ENCODE results near the gene DNAH10.

DNA sequence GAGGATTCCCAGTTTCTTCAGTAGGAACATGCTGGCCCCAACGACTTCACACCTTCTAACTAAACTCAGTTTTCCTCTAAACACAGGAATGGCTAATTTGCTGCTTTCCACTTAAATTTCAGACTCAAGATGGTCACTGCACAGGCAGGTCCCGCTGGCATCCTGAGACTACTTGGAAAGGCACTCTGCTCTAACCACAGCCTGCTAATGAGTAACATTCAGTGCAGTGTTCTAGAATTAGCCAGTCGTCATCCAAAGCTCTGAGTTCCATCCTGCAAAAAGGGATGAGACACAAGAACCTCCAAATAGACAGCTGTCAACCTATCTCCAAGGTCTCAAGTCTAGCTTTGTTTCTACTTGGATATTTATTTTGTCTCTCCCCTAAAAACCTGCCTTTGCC lies 204.5 kb downstream of the DNAH10 start:
- TF ChIP-seq, protein P1, sequence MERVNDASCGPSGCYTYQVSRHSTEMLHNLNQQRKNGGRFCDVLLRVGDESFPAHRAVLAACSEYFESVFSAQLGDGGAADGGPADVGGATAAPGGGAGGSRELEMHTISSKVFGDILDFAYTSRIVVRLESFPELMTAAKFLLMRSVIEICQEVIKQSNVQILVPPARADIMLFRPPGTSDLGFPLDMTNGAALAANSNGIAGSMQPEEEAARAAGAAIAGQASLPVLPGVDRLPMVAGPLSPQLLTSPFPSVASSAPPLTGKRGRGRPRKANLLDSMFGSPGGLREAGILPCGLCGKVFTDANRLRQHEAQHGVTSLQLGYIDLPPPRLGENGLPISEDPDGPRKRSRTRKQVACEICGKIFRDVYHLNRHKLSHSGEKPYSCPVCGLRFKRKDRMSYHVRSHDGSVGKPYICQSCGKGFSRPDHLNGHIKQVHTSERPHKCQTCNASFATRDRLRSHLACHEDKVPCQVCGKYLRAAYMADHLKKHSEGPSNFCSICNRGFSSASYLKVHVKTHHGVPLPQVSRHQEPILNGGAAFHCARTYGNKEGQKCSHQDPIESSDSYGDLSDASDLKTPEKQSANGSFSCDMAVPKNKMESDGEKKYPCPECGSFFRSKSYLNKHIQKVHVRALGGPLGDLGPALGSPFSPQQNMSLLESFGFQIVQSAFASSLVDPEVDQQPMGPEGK (CRISPR knock-in tag; IDR thresholded peaks at IDR 0.05; ENCODE audit: borderline replicate concordance): no peak
- TF ChIP-seq ZFP30 (CRISPR knock-in tag; IDR thresholded peaks at IDR 0.05) (no peak), RARB (CRISPR knock-in tag; IDR thresholded peaks at IDR 0.05) (no peak), TCF4 (CRISPR knock-in tag; IDR thresholded peaks at IDR 0.05; ENCODE audit: borderline replicate concordance) (no peak), ZNF8 (CRISPR knock-in tag; IDR thresholded peaks at IDR 0.05) (no peak), ESRRG (CRISPR knock-in tag; IDR thresholded peaks at IDR 0.05) (no peak)
- TF ChIP-seq, protein P2, sequence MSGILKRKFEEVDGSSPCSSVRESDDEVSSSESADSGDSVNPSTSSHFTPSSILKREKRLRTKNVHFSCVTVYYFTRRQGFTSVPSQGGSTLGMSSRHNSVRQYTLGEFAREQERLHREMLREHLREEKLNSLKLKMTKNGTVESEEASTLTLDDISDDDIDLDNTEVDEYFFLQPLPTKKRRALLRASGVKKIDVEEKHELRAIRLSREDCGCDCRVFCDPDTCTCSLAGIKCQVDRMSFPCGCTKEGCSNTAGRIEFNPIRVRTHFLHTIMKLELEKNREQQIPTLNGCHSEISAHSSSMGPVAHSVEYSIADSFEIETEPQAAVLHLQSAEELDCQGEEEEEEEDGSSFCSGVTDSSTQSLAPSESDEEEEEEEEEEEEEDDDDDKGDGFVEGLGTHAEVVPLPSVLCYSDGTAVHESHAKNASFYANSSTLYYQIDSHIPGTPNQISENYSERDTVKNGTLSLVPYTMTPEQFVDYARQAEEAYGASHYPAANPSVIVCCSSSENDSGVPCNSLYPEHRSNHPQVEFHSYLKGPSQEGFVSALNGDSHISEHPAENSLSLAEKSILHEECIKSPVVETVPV (CRISPR knock-in tag; IDR thresholded peaks at IDR 0.05): no peak
